Liver (tissue), 9 donors: Measurements from ENCODE around the gene HMGN5. TPM values are rescaled to one million over a fixed set of nuclear protein-coding genes. Genes with fewer than 3 reads are reported as not detected.
A peak's percentile ranks its signal among the peaks of the same experiment; 100 is the strongest.

Experiments used
- DNase-seq: peaks from one replicate; pipeline ENCODE4 v3.0.0-alpha.2; 2017; ENCODE audit warnings: low spot score
- H3K27ac ChIP-seq, 2 donors: one replicate each; pipeline ENCODE4 v1.7.0; 2013; ENCODE audit warnings: inconsistent platforms in 2 of 2, low read length in 2 of 2, control low read depth in 1 of 2, low read depth in 1 of 2, mild to moderate bottlenecking in 1 of 2
- H3K27me3 ChIP-seq, 4 donors: one replicate each; pipeline versions ENCODE4 v1.6.1 to v1.7.0; 2013; ENCODE audit warnings: low read length in 3 of 4, inconsistent platforms in 1 of 4, mild to moderate bottlenecking in 1 of 4, moderate library complexity in 1 of 4; ENCODE audit not compliant: control insufficient read depth in 4 of 4, insufficient read depth in 4 of 4
- H3K36me3 ChIP-seq, 4 donors: one replicate each; pipeline versions ENCODE4 v1.6.1 to v1.7.0; 2013; ENCODE audit warnings: low read length in 3 of 4, mild to moderate bottlenecking in 3 of 4, low read depth in 1 of 4, moderate library complexity in 1 of 4; ENCODE audit not compliant: control insufficient read depth in 4 of 4, insufficient read depth in 3 of 4
- H3K4me1 ChIP-seq, 4 donors: one replicate each; pipeline versions ENCODE4 v1.6.1 to v1.7.0; 2013; ENCODE audit warnings: low read length in 3 of 4, mild to moderate bottlenecking in 3 of 4, moderate library complexity in 1 of 4; ENCODE audit not compliant: control insufficient read depth in 4 of 4, insufficient read depth in 4 of 4
- H3K4me3 ChIP-seq, 3 donors: one replicate each; pipeline versions ENCODE4 v1.6.1 to v1.7.0; 2013; ENCODE audit warnings: low read length in 3 of 3, control low read depth in 1 of 3, low read depth in 1 of 3, mild to moderate bottlenecking in 1 of 3
- H3K9ac ChIP-seq, 2 donors: one replicate each; pipeline ENCODE4 v1.7.0; 2013; ENCODE audit warnings: low read length in 2 of 2, mild to moderate bottlenecking in 2 of 2, moderate library complexity in 2 of 2, control low read depth in 1 of 2, low read depth in 1 of 2
- H3K9me3 ChIP-seq, 4 donors: one replicate each; pipeline versions ENCODE4 v1.6.1 to v1.7.0; 2013; ENCODE audit warnings: low read length in 3 of 4; ENCODE audit not compliant: control insufficient read depth in 4 of 4
- EGR1 ChIP-seq, 2 donors: IDR thresholded peaks; 2 replicates each; pipeline ENCODE4 v1.6.1; 2016 to 2018; ENCODE audit warnings: antibody characterized with exemption in 2 of 2, low read depth in 2 of 2
- FOXA2 ChIP-seq: IDR thresholded peaks from 2 replicates; pipeline ENCODE4 v1.6.1; 2016; ENCODE audit warnings: antibody characterized with exemption
- GABPA ChIP-seq, 2 donors: IDR thresholded peaks in 1 of 2; conservative IDR thresholded peaks in 1 of 2; 2 replicates each; pipeline ENCODE4 v1.6.1; 2016; ENCODE audit warnings: antibody characterized with exemption in 2 of 2, mild to moderate bottlenecking in 1 of 2, moderate library complexity in 1 of 2
- HNF4A ChIP-seq, 2 donors: conservative IDR thresholded peaks; 2 replicates each; pipeline ENCODE4 v1.6.1; 2016; ENCODE audit warnings: antibody characterized with exemption in 2 of 2, mild to moderate bottlenecking in 2 of 2
- NR2F2 ChIP-seq: IDR thresholded peaks from 2 replicates; pipeline ENCODE4 v1.6.1; 2016; ENCODE audit warnings: antibody characterized with exemption
- RAD21 ChIP-seq, 2 donors: IDR thresholded peaks; 2 replicates each; pipeline ENCODE4 v1.6.1; 2016; ENCODE audit warnings: antibody characterized with exemption in 2 of 2, mild to moderate bottlenecking in 2 of 2
- RXRA ChIP-seq, 2 donors: IDR thresholded peaks; 2 replicates each; pipeline ENCODE4 v1.6.1; 2017 to 2018; ENCODE audit warnings: antibody characterized with exemption in 2 of 2, mild to moderate bottlenecking in 1 of 2
- SP1 ChIP-seq: IDR thresholded peaks from 2 replicates; pipeline ENCODE4 v1.6.1; 2018; ENCODE audit warnings: antibody characterized with exemption, mild to moderate bottlenecking
- TAF1 ChIP-seq: conservative IDR thresholded peaks from 2 replicates; pipeline ENCODE4 v1.6.1; 2016; ENCODE audit warnings: antibody characterized with exemption, mild to moderate bottlenecking
- YY1 ChIP-seq: IDR thresholded peaks from 2 replicates; pipeline ENCODE4 v1.6.1; 2016; ENCODE audit warnings: antibody characterized with exemption, mild to moderate bottlenecking
- WGBS: extraction: QIAGEN DNeasy Blood & Tissue Kit; methylation state at CpG from one replicate; pipeline ENCODE4 v1.1.7; 2013; 5-methylcytosine and 5-hydroxymethylcytosine counted together
- polyA plus RNA-seq, 2 donors: library from polyadenylated mRNA; stranded (reverse) in 1 of 2; unstranded in 1 of 2; fragments of 200-250 nt in 1 of 2; fragments of >200 nt in 1 of 2; fragmentation: Nextera tagmentation in 1 of 2; extraction: Ambion mirVana in 1 of 2; gene quantifications; one replicate each; pipeline versions ENCODE4 v1.2.1 to v1.2.3, GENCODE V29; 2013 to 2015
- total RNA-seq, 2 donors: library from RNA; depleted of rRNA; stranded (reverse); fragments of >200 nt; gene quantifications; one replicate each; pipeline ENCODE4 v1.2.3, GENCODE V29; 2014
- TF ChIP-seq, protein P1 (sequence below): IDR thresholded peaks from 2 replicates; pipeline ENCODE4 v1.6.1; 2016; ENCODE audit warnings: antibody characterized with exemption
- TF ChIP-seq, protein P2 (sequence below): IDR thresholded peaks from 2 replicates; pipeline ENCODE4 v1.6.1; 2016; ENCODE audit warnings: antibody characterized with exemption
- TF ChIP-seq, protein P3 (sequence below): IDR thresholded peaks from 2 replicates; pipeline ENCODE4 v1.6.1; 2016; ENCODE audit warnings: antibody characterized with exemption
- TF ChIP-seq, protein P4 (sequence below): IDR thresholded peaks from 2 replicates; pipeline ENCODE4 v1.6.1; 2016; ENCODE audit warnings: antibody characterized with exemption, mild to moderate bottlenecking
- TF ChIP-seq, protein P5 (sequence below): fragments of 150-350 bp; IDR thresholded peaks from 2 replicates; pipeline ENCODE4 v1.5.1; 2017; ENCODE audit warnings: improper control_type of control experiment, low read depth, low read length; ENCODE audit not compliant: missing input control
- donor health status: healthy.
- donor health status: healthy.
- donor health status: healthy.
- donor health status: healthy.
- donor health status: healthy.

Gene HMGN5, protein sequence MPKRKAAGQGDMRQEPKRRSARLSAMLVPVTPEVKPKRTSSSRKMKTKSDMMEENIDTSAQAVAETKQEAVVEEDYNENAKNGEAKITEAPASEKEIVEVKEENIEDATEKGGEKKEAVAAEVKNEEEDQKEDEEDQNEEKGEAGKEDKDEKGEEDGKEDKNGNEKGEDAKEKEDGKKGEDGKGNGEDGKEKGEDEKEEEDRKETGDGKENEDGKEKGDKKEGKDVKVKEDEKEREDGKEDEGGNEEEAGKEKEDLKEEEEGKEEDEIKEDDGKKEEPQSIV
- total RNA-seq (1 to 10 TPM; 2.0 to 4.1 TPM), polyA plus RNA-seq (10 to 100 TPM in 1 of 2 donors, 1 to 10 TPM in 1; 7.0 to 10.5 TPM)

DNA sequence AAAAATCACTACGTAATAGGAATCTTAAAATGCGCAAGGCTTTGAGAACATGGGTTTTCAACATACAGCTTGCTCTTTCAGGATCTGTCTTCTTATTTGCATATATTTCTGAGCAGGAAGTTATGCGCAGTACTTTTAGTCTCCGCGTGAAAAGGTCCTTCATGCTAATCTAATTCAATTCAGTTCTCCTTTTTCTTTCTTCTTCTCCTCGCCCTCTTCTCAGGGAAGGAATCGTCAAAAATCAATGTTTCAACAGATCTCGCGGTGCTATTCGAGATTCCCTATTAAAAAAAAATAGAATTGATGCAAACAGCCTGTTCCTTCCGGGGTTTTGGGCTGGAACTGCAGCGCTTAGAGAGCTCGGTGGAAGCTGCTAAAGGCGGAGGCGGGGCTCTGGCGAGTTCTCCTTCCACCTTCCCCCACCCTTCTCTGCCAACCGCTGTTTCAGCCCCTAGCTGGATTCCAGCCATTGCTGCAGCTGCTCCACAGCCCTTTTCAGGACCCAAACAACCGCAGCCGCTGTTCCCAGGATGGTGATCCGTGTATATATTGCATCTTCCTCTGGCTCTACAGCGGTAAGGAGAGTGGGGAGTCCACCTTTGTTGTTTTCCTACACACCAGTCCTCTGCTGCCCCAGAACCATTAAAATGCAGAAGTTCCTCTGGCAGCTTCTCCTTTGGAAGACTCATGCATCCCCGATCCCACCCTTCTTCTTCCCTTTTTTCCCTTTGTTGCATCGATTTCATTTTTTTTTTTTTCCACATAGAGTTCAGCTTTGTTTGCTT is at the start of gene HMGN5, which contains the start of gene SH3BGRL:
Gene HMGN5 (minus strand): TSS at position 243 of the 785 bp plus-strand sequence. CDS start 80,364 bp downstream, outside the sequence.
Gene SH3BGRL (plus strand): TSS at position 432 of the 785 bp plus-strand sequence. CDS start 99 bp downstream, at position 531.
- peak; percentile 58 for DNase-seq
- Histone ChIP-seq H3K4me3 (peak within 1 kb of the TSS; percentile 55 to 67 (median 62)), H3K9me3 (no peaks in the 10 kb centered on the region), H3K36me3 (no peaks in the 10 kb centered on the region), H3K9ac (peak within 1 kb of the TSS; percentile 34 to 87), H3K27ac (peak within 1 kb of the TSS; percentile 31 to 56), H3K4me1 (peaks cover 0 to 3% (median 0%) of the 10 kb centered on the region in 4 donors), H3K27me3 (no peaks in the 10 kb centered on the region)
- TF ChIP-seq GABPA (IDR thresholded peaks at IDR 0.05 in 1 of 2, conservative IDR thresholded peaks at IDR 0.05 in 1 of 2) (peak in 1 of 2 donors; percentile 19), NR2F2 (no peak), YY1 (peak; percentile 26), TAF1 (peak; percentile 28), FOXA2 (no peak)
- TF ChIP-seq, protein P1, sequence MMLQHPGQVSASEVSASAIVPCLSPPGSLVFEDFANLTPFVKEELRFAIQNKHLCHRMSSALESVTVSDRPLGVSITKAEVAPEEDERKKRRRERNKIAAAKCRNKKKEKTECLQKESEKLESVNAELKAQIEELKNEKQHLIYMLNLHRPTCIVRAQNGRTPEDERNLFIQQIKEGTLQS, result no peak
- TF ChIP-seq, protein P2, sequence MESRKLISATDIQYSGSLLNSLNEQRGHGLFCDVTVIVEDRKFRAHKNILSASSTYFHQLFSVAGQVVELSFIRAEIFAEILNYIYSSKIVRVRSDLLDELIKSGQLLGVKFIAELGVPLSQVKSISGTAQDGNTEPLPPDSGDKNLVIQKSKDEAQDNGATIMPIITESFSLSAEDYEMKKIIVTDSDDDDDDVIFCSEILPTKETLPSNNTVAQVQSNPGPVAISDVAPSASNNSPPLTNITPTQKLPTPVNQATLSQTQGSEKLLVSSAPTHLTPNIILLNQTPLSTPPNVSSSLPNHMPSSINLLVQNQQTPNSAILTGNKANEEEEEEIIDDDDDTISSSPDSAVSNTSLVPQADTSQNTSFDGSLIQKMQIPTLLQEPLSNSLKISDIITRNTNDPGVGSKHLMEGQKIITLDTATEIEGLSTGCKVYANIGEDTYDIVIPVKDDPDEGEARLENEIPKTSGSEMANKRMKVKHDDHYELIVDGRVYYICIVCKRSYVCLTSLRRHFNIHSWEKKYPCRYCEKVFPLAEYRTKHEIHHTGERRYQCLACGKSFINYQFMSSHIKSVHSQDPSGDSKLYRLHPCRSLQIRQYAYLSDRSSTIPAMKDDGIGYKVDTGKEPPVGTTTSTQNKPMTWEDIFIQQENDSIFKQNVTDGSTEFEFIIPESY, result peak; percentile 98
- TF ChIP-seq, protein P3, sequence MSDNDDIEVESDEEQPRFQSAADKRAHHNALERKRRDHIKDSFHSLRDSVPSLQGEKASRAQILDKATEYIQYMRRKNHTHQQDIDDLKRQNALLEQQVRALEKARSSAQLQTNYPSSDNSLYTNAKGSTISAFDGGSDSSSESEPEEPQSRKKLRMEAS, result no peak
- under 1% methylated on average over 23 of the region's 23 CpGs for WGBS

DNA sequence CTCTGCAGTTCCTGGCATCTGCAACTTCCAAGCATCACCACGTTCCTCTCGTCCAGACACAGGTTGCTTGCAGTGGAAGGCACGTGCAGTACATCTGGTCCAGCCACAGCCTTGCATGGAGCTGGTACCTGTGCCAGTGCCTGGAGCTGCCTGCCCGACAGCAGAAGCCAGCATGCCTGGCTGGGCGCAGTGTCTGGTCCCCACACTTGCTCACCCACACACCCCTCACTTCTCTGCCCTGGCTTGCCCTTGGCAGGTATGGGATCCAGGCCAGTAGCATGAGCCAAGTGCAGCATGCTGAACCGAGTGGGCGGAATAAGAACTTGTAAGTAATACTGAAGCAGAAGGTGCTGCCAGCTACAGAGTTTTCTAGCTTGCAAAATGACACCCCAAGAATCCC is 40.0 kb upstream of the HMGN5 start:
- WGBS, result 98% methylated on average over 7 of the region's 7 CpGs

More for the DNA sequence above, 40.0 kb upstream of the HMGN5 start:
- H3K27me3 ChIP-seq, result no peaks in the 10 kb centered on the region
- TF ChIP-seq NR2F2 (no peak), GABPA (IDR thresholded peaks at IDR 0.05 in 1 of 2, conservative IDR thresholded peaks at IDR 0.05 in 1 of 2) (no peak), TAF1 (no peak), YY1 (no peak), FOXA2 (no peak), SP1 (no peak), EGR1 (IDR thresholded peaks at IDR 0.05; ENCODE audit: low read depth in 2 of 2) (no peak), RAD21 (IDR thresholded peaks at IDR 0.05) (no peak), HNF4A (conservative IDR thresholded peaks at IDR 0.05) (no peak), RXRA (IDR thresholded peaks at IDR 0.05) (no peak)
- TF ChIP-seq, protein P3, result no peak
- TF ChIP-seq, protein P4, sequence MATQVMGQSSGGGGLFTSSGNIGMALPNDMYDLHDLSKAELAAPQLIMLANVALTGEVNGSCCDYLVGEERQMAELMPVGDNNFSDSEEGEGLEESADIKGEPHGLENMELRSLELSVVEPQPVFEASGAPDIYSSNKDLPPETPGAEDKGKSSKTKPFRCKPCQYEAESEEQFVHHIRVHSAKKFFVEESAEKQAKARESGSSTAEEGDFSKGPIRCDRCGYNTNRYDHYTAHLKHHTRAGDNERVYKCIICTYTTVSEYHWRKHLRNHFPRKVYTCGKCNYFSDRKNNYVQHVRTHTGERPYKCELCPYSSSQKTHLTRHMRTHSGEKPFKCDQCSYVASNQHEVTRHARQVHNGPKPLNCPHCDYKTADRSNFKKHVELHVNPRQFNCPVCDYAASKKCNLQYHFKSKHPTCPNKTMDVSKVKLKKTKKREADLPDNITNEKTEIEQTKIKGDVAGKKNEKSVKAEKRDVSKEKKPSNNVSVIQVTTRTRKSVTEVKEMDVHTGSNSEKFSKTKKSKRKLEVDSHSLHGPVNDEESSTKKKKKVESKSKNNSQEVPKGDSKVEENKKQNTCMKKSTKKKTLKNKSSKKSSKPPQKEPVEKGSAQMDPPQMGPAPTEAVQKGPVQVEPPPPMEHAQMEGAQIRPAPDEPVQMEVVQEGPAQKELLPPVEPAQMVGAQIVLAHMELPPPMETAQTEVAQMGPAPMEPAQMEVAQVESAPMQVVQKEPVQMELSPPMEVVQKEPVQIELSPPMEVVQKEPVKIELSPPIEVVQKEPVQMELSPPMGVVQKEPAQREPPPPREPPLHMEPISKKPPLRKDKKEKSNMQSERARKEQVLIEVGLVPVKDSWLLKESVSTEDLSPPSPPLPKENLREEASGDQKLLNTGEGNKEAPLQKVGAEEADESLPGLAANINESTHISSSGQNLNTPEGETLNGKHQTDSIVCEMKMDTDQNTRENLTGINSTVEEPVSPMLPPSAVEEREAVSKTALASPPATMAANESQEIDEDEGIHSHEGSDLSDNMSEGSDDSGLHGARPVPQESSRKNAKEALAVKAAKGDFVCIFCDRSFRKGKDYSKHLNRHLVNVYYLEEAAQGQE, result no peak
- TF ChIP-seq, protein P5, sequence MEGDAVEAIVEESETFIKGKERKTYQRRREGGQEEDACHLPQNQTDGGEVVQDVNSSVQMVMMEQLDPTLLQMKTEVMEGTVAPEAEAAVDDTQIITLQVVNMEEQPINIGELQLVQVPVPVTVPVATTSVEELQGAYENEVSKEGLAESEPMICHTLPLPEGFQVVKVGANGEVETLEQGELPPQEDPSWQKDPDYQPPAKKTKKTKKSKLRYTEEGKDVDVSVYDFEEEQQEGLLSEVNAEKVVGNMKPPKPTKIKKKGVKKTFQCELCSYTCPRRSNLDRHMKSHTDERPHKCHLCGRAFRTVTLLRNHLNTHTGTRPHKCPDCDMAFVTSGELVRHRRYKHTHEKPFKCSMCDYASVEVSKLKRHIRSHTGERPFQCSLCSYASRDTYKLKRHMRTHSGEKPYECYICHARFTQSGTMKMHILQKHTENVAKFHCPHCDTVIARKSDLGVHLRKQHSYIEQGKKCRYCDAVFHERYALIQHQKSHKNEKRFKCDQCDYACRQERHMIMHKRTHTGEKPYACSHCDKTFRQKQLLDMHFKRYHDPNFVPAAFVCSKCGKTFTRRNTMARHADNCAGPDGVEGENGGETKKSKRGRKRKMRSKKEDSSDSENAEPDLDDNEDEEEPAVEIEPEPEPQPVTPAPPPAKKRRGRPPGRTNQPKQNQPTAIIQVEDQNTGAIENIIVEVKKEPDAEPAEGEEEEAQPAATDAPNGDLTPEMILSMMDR, result no peak
- TF ChIP-seq, protein P2, result no peak
- no peaks in the 10 kb centered on the region for H3K36me3 ChIP-seq
- no peak overlapping the region for H3K27ac ChIP-seq
- H3K4me1 ChIP-seq, result no peaks in the 10 kb centered on the region
- DNase-seq, result no peak
- no peak overlapping the region for H3K4me3 ChIP-seq
- H3K9ac ChIP-seq, result no peak overlapping the region
- H3K9me3 ChIP-seq, result peaks cover 0 to 8% (median 1%) of the 10 kb centered on the region in 4 donors
